Skeletal muscle satellite cell (primary cell): Measurements from ENCODE around the gene TMEM271. TPM values are rescaled to one million over a fixed set of nuclear protein-coding genes. Genes with fewer than 3 reads are reported as not detected.

Experiments used
- H3K27me3 ChIP-seq: 2 replicates; pipeline ENCODE4 v1.7.0; 2013; ENCODE audit warnings: low read length; ENCODE audit not compliant: control insufficient read depth, insufficient read depth
- H3K36me3 ChIP-seq: 2 replicates; pipeline ENCODE4 v1.7.0; 2013; ENCODE audit warnings: mild to moderate bottlenecking, control low read depth, low read length; ENCODE audit not compliant: insufficient read depth
- H3K4me1 ChIP-seq: 2 replicates; pipeline ENCODE4 v1.7.0; 2013; ENCODE audit warnings: low read length; ENCODE audit not compliant: control insufficient read depth, insufficient read depth
- H3K4me2 ChIP-seq: 2 replicates; pipeline ENCODE4 v1.7.0; 2013; ENCODE audit warnings: mild to moderate bottlenecking, low read length
- H3K4me3 ChIP-seq: 2 replicates; pipeline ENCODE4 v1.7.0; 2013; ENCODE audit warnings: low read length
- H3K9ac ChIP-seq: 2 replicates; pipeline ENCODE4 v1.7.0; 2013; ENCODE audit warnings: mild to moderate bottlenecking, low read depth, low read length, moderate library complexity
- H3K9me3 ChIP-seq: replicated peaks from 2 replicates; pipeline ENCODE4 v1.7.0; 2013; ENCODE audit warnings: mild to moderate bottlenecking, control low read depth, low read length
- total RNA-seq: library from RNA; depleted of rRNA; stranded (reverse); fragments of >200 nt; gene quantifications from 2 replicates; pipeline ENCODE4 v1.2.3, GENCODE V29; 2012; rRNA removed

Gene TMEM271, protein sequence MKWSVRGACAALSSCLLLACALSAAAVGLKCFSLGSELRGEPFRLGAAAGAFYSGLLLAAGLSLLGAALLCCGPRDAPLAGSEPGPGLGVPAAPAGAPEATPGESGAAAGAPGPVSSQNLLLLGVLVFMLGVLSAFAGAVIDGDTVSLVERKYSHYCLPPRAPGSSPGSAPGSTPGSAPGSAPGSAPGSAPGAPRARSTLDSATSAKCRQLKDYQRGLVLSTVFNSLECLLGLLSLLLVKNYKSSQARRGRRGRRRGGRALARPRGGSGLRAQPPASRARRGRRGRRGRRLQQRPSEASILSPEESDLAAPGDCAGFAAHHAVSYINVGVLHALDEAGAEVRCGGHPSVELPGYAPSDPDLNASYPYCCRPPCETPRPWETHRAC
- total RNA-seq, result not detected in 2 replicates

DNA sequence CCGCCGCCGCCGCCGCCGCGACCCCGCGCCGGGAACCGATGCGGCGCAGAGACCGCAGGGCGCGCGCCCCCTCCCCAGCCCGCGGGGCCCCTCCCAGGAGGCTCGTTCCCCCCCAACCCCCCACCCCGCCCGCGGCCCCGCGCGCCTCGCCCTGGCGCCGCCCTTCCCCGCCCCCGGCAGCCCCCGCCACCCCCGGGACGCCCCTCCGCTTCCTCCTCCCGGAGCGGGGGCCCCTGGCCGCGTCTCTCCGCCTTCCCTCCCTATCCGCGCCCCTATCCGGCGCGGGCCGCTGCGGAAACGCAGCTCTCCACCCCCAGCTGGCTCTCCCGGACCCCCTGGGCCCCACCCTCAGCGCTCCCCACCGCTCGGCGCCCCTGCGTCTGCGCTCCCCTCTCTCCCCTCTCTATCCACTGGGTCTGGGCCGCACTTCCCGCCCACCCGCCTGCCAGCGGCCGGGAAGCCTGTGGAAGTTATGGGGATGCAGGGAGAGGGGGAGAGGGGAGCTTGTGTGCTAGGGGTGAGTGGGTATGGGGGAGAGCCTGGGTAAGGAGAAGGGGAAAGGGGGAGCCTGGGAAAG, at the start of gene TMEM271:
TMEM271 (minus strand) TSS at position 51 of the 577 bp plus-strand sequence. CDS start 233 bp downstream, outside the sequence.
- Histone ChIP-seq H3K4me1 (no peaks in the 10 kb centered on the region), H3K4me2 (peak within 1 kb of the TSS; percentile 47), H3K4me3 (no peak within 1 kb of the TSS), H3K27me3 (peaks cover 73% of the 10 kb centered on the region), H3K9ac (no peak within 1 kb of the TSS), H3K9me3 (no peaks in the 10 kb centered on the region), H3K36me3 (no peaks in the 10 kb centered on the region)

- Histone ChIP-seq H3K36me3 (no peaks in the 10 kb centered on the region), H3K4me2 (no peak overlapping the region), H3K27me3 (peaks cover 12% of the 10 kb centered on the region), H3K4me3 (no peak overlapping the region), H3K9me3 (no peaks in the 10 kb centered on the region), H3K4me1 (no peaks in the 10 kb centered on the region), H3K9ac (no peak overlapping the region)
Observed at GRCh38 chr4:625631-626161, 49.6 kb upstream of the TMEM271 start.

GRCh38 chr4:624705-625590, 48.9 kb upstream of the TMEM271 start, which contains the start of gene PDE6B:
PDE6B (plus strand) TSS chr4:625573; CDS start chr4:625627, 54 bp downstream.
- no peaks in the 10 kb centered on the region for H3K9me3 ChIP-seq
- H3K9ac ChIP-seq, result no peak within 1 kb of the TSS
- H3K4me1 ChIP-seq, result no peaks in the 10 kb centered on the region
- peaks cover 4% of the 10 kb centered on the region for H3K27me3 ChIP-seq
- H3K4me2 ChIP-seq, result no peak within 1 kb of the TSS
- no peak within 1 kb of the TSS for H3K4me3 ChIP-seq
- H3K36me3 ChIP-seq, result no peaks in the 10 kb centered on the region

- Histone ChIP-seq H3K9ac (no peak overlapping the region), H3K36me3 (no peaks in the 10 kb centered on the region), H3K4me3 (no peak overlapping the region), H3K4me1 (no peaks in the 10 kb centered on the region), H3K4me2 (no peak overlapping the region), H3K27me3 (no peaks in the 10 kb centered on the region), H3K9me3 (no peaks in the 10 kb centered on the region)
Observed at GRCh38 chr4:623914-624566, 47.9 kb upstream of the TMEM271 start.

DNA sequence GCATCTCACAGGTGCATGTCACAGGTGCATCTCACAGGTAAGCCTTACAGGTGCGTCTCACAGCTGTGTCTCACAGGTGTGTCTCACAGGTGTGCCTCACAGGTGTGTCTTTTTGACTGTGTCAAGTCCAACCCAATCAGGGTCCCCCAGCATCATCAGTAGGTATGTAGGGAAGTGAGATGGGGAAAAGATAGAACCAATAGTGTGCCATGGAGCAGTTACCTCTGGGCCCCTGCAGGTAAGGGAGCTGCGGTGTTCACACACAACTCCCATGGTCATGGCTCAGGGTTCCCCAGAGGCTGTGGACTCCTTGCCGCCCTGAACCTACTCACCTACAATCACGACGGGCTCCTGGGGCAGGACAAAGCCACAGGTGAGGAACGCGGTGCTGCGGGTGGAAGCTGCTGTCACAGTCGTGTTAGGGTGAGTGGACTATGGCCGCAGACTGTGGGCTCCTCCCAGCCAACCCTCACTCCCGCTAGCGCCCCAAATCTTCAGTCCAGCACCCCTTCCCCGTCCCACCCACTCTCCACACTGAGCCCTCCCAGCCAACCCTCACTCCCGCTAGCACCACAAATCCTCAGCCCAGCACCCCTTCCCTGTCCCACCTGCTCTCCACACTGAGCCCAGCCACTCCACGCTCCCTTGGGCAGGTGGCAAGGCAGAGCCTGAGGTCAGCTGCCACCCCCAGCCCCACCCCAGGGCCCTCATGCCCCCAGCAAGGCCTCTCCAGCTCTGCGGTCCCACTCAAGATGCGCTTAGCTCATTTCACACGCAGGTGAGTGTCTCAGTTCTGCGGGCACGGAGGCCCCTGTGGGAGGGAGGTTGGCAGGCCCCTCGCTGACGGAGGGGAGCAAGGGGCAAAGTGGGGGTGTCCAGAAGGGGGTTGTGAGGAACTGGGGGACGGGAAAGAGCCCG, 47.2 kb upstream of the TMEM271 start:
- no peaks in the 10 kb centered on the region for H3K36me3 ChIP-seq
- H3K4me2 ChIP-seq, result no peak overlapping the region
- H3K4me1 ChIP-seq, result no peaks in the 10 kb centered on the region
- no peak overlapping the region for H3K4me3 ChIP-seq
- no peak overlapping the region for H3K9ac ChIP-seq
- no peaks in the 10 kb centered on the region for H3K27me3 ChIP-seq
- no peaks in the 10 kb centered on the region for H3K9me3 ChIP-seq

DNA sequence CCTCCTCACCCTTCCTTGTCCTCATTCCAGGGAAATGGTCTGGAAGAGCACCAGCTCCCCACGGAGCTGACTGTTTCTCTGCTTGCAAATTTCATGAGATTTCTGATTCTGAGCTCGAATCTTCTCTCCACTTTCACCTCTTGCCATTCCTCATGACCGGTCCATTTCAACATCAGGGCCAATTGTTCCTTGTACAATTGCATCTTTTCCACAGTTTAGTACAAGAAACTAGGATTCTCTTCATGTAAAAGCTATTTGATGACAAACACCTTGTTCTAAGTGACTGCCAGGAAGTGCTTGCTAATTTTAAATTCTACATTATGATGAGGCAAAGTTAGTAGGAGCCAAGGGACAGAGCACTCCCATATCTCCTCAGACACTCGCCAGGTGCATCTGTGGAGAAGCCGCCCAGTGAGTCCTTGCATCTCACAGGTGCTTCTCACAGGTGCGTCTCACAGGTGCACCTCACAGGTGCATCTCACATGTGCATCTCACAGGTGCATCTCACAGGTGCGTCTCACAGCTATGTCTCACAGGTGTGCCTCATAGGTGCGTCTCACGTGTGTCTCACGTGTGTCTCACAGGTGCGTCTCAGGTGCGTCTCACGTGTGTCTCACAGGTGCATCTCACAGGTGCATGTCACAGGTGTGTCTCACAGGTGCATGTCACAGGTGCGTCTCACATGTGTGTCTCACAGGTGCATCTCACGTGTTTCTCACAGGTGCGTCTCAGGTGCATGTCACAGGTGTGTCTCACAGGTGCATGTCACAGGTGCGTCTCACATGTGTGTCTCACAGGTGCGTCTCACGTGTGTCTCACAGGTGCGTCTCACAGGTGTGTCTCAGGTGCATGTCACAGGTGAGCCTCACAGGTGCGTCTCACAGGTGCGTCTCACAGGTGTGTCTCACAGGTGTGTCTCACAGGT, 46.2 kb upstream of the TMEM271 start:
- H3K4me1 ChIP-seq, result no peaks in the 10 kb centered on the region
- no peak overlapping the region for H3K4me2 ChIP-seq
- H3K4me3 ChIP-seq, result no peak overlapping the region
- H3K9ac ChIP-seq, result no peak overlapping the region
- no peaks in the 10 kb centered on the region for H3K9me3 ChIP-seq
- no peaks in the 10 kb centered on the region for H3K36me3 ChIP-seq
- no peaks in the 10 kb centered on the region for H3K27me3 ChIP-seq

- Histone ChIP-seq H3K9ac (no peak overlapping the region), H3K4me2 (no peak overlapping the region), H3K4me3 (no peak overlapping the region), H3K9me3 (no peaks in the 10 kb centered on the region), H3K4me1 (no peaks in the 10 kb centered on the region), H3K27me3 (no peaks in the 10 kb centered on the region), H3K36me3 (no peaks in the 10 kb centered on the region)
Observed at GRCh38 chr4:621296-622070, 45.4 kb upstream of the TMEM271 start.

DNA sequence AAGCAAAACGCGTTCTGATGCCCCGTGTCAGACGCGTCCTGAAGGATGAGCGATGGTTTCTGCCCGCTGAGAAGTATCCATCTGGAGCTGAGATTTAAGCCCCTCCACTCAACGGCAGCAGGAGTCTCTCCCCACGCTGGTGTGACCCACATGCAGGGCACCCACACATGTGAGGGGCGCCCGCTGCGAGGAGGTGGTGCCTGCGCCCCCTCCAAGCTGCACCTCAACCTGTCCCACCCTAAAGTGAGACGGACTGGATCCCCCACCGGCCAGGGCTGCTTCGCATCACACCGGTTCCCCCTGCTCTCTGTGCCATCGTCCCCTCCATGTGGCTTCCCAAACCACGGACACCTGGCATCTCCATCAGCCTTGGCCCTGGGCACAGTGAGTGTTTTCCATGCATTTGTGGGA, 44.8 kb upstream of the TMEM271 start:
- no peak overlapping the region for H3K9ac ChIP-seq
- no peaks in the 10 kb centered on the region for H3K4me1 ChIP-seq
- H3K4me3 ChIP-seq, result no peak overlapping the region
- no peak overlapping the region for H3K4me2 ChIP-seq
- no peaks in the 10 kb centered on the region for H3K36me3 ChIP-seq
- no peaks in the 10 kb centered on the region for H3K9me3 ChIP-seq
- no peaks in the 10 kb centered on the region for H3K27me3 ChIP-seq

GRCh38 chr4:620201-620600, 44.1 kb upstream of the TMEM271 start:
- H3K4me1 ChIP-seq, result no peaks in the 10 kb centered on the region
- H3K4me3 ChIP-seq, result no peak overlapping the region
- H3K4me2 ChIP-seq, result no peak overlapping the region
- H3K9me3 ChIP-seq, result no peaks in the 10 kb centered on the region
- H3K36me3 ChIP-seq, result no peaks in the 10 kb centered on the region
- H3K27me3 ChIP-seq, result peaks cover 3% of the 10 kb centered on the region
- no peak overlapping the region for H3K9ac ChIP-seq
